Renal cortical epithelial cell (primary cell): Measurements from ENCODE around the gene CSF3R. TPM values are rescaled to one million over a fixed set of nuclear protein-coding genes. Genes with fewer than 3 reads are reported as not detected.
"Not testable (repeated sequence)": the region's sequence is repeated elsewhere in the genome, so short reads cannot be mapped to it uniquely, and the experiment has no call there.

Source experiments
- DNase-seq: peaks from one replicate; pipeline ENCODE4 v3.0.0-alpha.2; 2011; ENCODE audit warnings: low read depth
- total RNA-seq: library from RNA; depleted of rRNA; stranded (reverse); fragments of >200 nt; gene quantifications from 2 replicates; pipeline ENCODE4 v1.2.3, GENCODE V29; 2014

The CSF3R gene
- total RNA-seq, 1 donor from 2014 or later: 0.15 TPM

- DNase-seq: no peak
Measured at GRCh38 chr1:36513676-36514473, 31.2 kb upstream of the CSF3R start.

- peak; percentile 9 for DNase-seq
Measured at GRCh38 chr1:36512842-36513241, 30.1 kb upstream of the CSF3R start.

GRCh38 chr1:36511804-36512798, 29.4 kb upstream of the CSF3R start:
- DNase-seq: no peak

- DNase-seq: not testable (repeated sequence)
Measured at GRCh38 chr1:36511220-36511619, 28.5 kb upstream of the CSF3R start.

GRCh38 chr1:36510418-36510817, 27.7 kb upstream of the CSF3R start:
- no peak for DNase-seq

GRCh38 chr1:36508257-36508656, 25.5 kb upstream of the CSF3R start:
- no peak for DNase-seq

- no peak for DNase-seq
Measured at GRCh38 chr1:36506276-36506920, 23.7 kb upstream of the CSF3R start.

GRCh38 chr1:36503733-36504132, 21.0 kb upstream of the CSF3R start:
- DNase-seq: no peak

GRCh38 chr1:36503159-36503558, 20.4 kb upstream of the CSF3R start:
- DNase-seq: no peak

- DNase-seq: no peak
Measured at GRCh38 chr1:36502616-36503015, 19.9 kb upstream of the CSF3R start.

- not testable (repeated sequence) for DNase-seq
Measured at GRCh38 chr1:36501911-36502310, 19.2 kb upstream of the CSF3R start.

GRCh38 chr1:36497207-36497606, 14.5 kb upstream of the CSF3R start:
- DNase-seq: no peak

- DNase-seq: no peak
Measured at GRCh38 chr1:36494971-36495370, 12.3 kb upstream of the CSF3R start.

- DNase-seq: no peak
Measured at GRCh38 chr1:36493524-36493923, 10.8 kb upstream of the CSF3R start.

- DNase-seq: no peak
Measured at GRCh38 chr1:36492491-36492890, 9.8 kb upstream of the CSF3R start.

- DNase-seq: not testable (repeated sequence)
Measured at GRCh38 chr1:36489258-36490051, 6.7 kb upstream of the CSF3R start.

- DNase-seq: no peak
Measured at GRCh38 chr1:36487906-36488305, 5.2 kb upstream of the CSF3R start.

- DNase-seq: not testable (repeated sequence)
Measured at GRCh38 chr1:36487336-36487725, 4.6 kb upstream of the CSF3R start.

GRCh38 chr1:36486439-36487335, 4.0 kb upstream of the CSF3R start:
- DNase-seq: peak; percentile 97

GRCh38 chr1:36486093-36486438, 3.4 kb upstream of the CSF3R start:
- no peak for DNase-seq
